GM19467 (cell line): ENCODE data around the gene LXN.
A peak's percentile ranks its signal among the peaks of the same experiment; 100 is the strongest.

Experiments used
- ATAC-seq: cut with Tn5 transposase; IDR thresholded peaks from one replicate; pipeline ENCODE4 v1.9.1; 2021; ENCODE audit warnings: mild to moderate bottlenecking, moderate library complexity; ENCODE audit not compliant: unreplicated experiment

Gene LXN

DNA sequence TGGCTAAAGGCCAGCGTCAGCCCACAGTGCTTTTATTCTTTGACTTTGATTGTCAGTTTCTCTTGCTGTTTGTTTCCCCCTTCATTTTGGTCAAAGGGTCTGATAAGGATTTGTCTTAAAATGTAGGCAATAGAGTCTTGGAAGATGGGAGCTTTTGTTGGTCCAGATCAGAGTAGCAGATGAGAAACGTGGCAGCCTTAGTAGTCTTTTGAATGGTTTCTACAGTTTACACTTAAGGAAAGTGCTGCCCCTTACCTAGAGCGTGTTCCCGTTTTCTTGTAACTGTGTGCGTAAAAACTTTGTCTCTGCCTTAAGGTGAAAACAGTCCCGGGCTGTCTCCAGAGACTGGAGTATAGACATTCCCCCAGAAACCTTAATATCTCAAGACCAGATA is 630 bp downstream of the LXN start:
- ATAC-seq = no peak

DNA sequence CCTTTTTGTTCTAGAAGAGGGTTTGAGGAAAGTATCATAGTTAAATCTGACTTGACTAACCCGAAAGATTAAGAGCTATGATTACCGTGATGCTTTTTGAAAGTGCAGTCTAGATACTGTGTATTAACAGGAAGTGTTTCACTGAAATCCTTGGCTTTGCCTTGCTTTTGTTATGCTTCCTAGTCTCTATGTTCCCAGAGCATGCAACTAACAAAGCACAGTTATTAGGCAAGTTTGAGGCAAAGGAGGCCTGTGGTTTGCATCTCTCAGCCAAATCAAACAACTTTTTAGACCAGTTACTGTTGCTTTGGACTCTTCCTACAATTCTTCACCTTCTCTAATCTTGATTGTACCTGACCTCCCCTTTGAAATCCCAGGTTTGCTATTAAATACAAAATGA is 3.9 kb downstream of the LXN start:
- ATAC-seq = no peak

DNA sequence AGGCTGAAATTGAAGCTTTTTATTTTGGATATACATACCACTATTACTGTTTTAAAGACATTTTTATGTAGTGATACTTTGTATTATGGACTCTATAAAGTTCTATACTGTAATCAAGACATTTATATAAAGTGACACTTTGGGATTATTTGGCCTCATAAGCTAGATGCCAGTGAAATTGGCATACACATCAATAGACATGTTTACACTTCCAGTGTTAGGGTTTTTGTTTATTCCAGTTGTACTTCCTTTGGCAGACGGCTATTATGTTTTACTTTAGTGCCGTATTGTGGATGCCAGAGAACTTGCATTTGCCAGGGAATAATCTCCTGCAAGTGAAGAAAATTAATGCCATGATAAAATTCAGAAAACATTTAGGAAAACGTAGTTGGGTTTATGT is 6.0 kb downstream of the LXN start:
- no peak for ATAC-seq

DNA sequence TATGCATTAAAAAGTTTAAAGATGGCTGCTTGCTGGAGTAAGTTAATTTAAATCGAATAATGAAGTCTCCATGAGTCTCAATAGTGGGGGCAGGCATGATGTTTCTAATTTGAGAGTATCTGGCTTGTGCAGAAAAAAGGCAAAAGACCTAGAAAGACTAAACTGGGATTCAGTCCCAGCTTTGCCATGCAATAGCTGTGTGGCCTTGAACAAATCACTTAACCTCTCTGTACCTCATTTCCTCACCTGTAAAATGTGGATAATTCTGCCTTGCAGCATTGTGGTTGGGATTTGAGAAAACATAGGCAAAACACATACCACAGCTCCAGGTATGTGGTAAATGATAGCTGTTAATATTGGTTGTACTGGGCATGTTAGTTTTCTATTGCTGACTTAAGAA is 8.6 kb downstream of the LXN start:
- ATAC-seq = no peak

DNA sequence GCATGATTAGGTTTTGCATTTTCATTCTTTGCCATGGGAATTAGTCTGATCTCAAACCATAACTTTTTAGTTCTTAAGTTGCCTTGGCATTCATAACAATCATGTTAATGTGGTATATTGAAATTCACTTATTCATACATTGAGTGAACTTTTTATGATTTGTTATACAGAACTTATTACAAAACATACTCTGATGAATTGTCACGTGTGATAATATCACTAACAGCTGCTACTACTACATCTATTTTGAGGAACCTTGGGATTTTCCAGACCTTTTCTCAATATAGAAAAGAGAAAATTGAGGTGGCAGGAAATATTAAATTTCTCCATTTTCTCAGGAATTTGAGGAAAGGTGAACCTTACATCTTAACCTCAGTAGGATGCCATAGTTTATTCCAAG is 9.2 kb downstream of the LXN start:
- no peak for ATAC-seq

DNA sequence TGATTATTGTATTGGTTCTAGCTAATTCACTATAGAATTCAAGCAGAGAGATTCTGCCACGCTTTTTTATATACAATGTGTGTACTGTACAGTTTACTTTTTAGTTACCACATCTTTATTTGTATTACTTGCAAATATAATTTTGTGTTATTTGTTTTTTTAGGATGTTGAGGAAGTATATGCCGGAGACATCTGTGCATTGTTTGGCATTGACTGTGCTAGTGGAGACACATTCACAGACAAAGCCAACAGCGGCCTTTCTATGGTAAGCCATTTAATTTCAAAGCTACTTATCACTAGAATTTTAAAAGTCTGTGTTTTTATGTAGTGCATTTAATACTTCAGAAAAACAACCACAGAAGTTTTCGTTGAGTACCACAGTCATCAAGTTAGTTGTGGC is 11.7 kb downstream of the LXN start:
- ATAC-seq = no peak

DNA sequence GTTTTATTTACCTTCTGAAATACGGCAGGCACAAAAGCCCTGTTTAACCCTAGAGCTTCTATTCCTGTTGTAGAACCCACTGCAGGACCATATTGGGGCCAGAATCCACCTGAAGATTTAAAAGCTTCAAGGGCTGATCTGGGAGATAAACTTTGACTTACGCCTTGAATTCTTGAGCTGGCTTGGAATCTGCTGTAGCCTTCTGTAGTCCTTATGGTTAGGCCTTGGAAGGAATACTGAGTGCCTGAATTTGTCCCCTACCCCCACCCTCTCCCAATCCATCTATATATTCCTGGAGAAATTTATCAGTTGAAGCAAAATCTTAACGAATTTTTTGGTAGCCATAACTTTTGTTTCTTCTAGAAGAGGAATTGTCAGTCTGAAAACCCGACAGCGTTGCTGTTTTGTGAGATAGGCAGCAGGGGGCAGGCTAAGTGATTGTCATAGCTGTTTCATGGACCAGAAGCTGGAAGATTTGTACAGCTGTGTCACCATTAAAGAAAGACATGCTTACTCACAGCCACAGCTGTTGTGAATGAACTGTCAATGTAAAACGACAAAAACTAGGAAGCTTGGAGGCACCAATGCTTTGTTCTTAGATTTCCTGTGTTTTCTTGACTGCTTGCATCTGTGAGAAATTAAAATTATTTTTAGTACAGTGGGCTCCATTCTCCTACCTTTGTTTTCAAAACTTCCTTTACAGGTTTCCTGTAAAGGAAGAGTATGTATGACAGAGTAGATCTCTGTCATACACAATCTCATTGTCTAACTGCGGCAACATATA is 12.8 kb downstream of the LXN start:
- peak; percentile 85 for ATAC-seq

DNA sequence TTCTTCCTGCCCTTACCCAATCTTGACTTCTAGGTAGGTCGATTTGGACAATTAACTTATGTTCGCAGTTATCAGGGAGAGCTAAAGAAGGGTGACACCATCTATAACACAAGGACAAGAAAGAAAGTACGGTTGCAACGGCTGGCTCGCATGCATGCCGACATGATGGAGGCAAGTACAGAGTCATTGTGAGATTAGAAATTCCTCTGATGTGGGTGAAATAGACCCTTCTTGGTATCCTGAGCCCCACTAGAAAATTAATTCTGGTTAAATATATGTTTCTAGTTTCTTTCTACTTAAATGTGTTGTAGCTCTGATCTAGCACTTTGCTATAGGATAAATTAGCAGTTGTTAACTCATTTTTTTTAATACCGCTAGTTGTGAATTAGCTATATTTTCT is 13.6 kb downstream of the LXN start:
- no peak for ATAC-seq

DNA sequence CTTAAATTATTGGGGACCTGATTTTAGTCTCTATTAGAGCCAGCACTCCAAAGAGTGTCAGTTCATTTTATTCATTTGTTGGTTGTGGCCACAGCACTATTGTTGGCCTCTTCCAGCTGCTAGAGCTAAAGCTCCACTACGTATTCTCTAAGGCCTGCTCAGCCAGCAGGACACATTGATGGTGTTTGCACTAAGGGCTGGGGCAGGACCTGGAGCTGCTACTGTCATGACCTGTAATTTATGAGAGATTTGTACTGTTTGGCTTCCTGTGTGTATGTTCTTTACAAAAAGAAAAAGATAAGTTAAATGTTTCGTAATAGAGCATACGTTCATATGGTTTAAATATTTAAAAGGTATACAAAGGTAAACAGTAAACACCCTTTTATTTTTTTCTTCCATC is 20.0 kb downstream of the LXN start:
- no peak for ATAC-seq

DNA sequence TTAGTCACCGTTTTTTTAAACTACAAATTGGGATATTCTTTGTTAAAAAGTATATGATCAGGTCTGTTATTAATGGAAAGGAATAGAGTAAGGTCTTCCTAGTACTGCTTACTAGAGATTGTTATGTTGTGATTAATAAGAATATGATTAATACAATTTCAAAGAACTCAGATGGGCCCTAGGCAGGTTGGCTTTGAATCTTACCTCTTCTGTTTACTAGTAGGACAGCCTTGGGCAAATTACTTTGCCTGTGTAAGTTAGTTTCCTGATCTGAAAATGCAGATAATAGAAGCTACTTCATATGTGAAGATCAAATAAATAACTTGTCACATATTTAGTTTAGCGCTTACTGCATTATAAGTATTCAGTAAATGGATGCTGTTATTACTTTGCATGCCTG is 21.3 kb downstream of the LXN start:
- no peak for ATAC-seq

DNA sequence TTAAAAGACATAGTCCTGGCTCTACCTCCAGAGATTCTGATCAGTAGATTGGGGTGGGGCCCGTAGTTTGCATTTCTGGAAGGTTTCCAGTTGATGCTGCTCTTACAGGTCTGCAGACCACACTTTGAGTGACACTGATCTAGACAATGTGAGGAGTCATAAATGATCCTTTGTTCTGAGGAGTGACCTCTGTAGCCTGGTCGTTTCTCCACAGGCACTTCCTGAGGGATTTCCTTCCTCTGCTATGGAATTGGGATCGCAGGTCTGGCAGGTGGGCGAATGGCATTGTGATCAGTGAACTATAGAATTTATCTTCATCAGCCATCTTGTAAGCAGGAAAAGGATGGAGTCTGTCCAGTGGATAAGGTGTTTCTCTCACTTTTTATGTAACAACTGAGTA is 22.7 kb downstream of the LXN start:
- no peak for ATAC-seq

DNA sequence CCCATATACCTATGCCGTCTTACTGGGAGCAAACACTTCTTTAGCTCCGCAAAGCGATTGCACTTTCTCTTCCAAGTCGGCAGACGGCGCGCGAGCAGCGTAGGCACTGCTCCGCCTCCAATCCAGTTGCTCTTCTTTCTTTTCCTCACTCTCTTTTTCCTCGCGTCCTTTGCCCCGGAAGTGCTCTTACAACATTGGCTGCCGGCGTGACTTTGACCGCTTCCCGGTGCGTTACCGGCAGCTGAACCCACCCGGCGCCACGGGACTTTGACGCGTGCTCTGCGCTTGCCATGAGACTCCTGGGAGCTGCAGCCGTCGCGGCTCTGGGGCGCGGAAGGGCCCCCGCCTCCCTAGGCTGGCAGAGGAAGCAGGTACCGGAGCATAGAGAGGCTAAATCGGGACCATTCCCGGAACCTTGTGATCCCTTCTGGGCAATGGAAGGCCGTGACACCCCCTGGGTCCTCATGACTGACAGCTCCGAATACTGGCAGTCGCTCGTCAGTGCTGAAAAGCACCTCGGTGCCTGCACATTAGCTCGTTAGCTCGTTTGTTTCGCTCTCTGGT is 28.0 kb downstream of the LXN start, which contains the start of gene GFM1:
Gene GFM1, plus strand, starts transcription at position 183 of the 564 bp plus-strand sequence. Its CDS starts 108 bp downstream, at position 291.
- ATAC-seq = peak; percentile 99

DNA sequence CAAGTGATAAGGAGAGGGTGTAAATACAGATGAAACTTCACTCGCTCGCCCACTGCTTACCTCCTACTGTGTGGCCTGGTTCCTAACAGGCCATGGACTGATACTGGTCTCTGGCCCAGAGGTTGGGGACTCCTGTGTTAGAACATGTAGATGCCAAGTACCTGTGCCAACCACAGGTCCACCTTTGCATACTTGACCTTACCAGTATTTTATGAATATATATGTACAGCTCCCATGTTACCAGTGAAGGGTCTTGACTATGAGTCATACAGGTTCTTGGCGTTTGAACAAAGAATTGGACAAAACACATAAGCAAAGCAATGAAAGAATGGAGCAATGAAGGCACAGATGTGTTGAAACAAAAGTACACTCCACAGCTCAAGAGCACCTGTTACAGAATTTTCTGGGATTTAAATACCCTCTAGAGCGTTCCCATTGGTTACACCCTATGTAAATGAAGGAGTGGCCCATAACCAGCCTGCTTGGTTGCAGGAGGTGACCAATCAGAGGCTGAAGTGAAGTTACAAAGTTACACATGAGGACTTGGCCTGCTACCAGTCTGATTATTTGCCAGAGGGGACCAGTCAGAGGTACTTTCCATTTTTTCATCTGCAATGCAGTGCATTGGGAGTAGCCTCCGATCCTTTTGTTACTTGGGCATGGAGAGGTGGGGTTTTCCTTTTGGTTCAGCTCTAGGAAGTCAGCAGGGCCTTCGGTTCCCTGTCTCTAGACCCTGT is 29.8 kb downstream of the LXN start:
- ATAC-seq = no peak

DNA sequence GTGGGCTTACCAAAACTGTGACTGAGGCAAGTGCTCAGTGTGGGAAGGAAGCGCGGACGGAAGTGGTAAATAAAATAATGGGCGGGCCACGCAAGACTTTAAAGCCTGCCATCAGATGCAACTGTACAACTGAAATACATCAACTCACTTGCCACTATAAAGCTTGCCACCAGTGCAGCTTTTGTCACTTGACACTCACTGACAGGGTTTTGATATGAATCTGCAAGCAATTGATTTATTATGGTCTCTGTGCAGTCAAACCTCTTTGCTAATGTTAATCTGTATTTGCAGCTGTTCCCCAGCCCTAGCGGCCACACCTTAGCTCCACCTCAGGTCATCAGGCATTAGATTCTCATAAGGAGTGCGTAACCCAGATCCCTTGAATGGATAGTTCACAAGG is 30.4 kb downstream of the LXN start:
- no peak for ATAC-seq

DNA sequence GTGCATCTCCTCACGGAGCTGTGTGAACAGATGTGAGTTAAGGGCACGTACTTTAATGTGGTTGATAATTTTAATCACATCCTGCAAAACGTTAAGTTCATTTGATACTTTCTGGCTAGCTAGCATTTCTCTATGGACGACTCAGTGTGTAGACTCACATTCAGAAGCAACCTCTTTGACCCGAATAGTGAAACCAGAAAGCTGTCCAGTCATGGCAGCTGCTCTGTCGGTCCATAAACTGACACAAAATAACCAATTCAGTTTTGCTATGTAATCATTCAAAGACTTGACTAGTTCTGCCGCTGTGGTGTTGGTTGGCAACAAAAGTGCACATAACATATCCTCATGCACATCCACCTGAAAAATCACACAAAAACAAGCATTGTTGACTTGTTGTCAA is 31.8 kb downstream of the LXN start:
- no peak for ATAC-seq

DNA sequence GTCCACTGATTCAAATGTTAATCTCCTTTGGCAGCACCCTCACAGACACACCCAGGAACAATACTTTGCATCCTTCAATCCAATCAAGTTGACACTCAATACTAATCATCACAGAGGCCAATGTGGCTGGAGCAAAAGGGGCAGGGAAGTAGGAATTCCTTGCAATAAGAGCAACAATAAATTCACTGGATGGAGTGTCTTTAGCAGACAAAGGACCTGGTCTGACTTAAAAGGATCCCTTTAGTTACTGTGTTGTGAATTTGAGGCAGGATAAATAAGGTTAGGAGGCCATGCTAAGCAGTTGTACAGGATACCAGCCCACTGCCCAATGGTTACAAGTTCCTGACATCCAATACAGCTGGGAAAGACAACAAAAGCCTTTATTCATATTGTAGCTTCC is 40.5 kb downstream of the LXN start:
- ATAC-seq = no peak

DNA sequence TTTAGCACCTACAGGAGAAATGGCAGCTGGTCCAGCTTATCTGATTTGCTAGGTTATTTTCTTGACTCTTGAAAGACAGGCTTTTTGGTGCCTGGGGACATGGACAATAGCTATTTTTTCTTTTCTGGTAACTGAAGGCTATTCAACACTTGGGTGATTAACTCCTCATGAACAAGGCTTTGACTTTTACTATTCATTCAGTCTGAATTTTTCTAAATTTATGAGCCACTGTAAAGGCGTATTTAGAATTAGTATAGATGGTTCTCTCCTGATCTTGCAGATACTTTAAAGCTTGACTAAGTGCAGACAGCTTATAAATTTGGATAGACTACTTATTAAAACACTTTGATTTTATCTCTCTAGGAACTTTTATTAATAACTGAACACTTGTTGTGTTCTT is 46.6 kb downstream of the LXN start:
- ATAC-seq = no peak

DNA sequence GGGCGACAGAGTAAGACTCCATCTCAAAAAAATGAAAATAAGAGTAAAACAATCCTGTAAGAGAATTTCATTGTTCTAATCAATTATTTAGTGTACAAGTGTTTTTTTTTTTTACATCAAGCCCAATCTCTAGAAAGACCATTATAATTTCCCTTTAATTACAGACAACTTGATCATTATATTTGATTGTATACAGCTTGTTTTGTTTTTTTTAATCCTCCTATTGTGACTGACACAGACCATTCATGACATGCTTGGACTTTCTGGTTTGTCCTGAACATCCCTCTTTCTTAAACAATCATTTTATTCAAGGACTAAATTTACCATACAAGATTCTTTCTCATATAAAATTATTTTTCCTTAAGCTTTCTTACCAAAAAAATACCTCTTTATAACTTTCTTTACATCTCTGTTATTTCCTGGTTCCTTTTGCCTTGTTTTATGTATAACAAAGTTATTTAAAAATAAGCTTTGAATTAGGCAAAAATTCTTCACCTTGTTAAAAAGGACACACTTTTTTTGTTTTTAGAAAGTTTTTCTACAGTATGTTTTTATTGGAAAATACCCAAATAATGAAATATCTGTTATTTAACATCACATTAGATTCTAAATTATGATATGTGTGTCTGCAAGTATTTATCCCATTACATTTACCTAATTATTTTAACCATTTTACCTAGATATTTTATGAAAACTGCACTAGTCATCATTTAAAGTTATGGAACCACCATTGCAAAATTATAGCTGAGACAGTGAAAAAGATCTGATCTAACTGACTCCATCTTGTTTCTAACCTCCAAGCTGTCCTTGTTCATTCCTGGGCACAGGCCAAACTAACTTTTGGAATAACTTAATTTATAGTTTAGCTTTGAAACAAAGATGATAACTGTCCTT is 54.2 kb downstream of the LXN start:
- ATAC-seq = no peak
